Heart left ventricle (tissue), 13 donors: Measurements from ENCODE around the gene CCT2.

Source experiments
- POLR2A ChIP-seq, 2 donors: fragments of 450-650 bp; IDR thresholded peaks; one replicate each; pipeline ENCODE4 v1.6.1; 2017; ENCODE audit warnings: antibody characterized with exemption in 2 of 2, mild to moderate bottlenecking in 2 of 2, moderate library complexity in 2 of 2
- TF ChIP-seq, protein P1 (sequence below), 12 donors: fragments of 200-600 bp; sonication (generic) in 4 of 12; IDR thresholded peaks; one replicate each; pipeline versions ENCODE4 v1.5.0 to v1.8.0; 2018 to 2022; ENCODE audit warnings: antibody characterized with exemption in 12 of 12, mild to moderate bottlenecking in 5 of 12
- donor health status: ischemic (EF 13 %, LVEDD 7.1; RV severe dilation, severe dysfunction).
- donor health status: DM: no; HTN: yes; CAD: no.
- donor health status: DM: no; HTN: no; CAD: no.
- donor health status: ischemic (EF 25% LVEDD 6.9; RV normal size, moderate dysfunction).
- donor health status: ischemic (EF 25% LVEDD 5.7; RV mildly dilated, moderate dysfunction).
- donor health status: ischemic (EF 35%, LVEDD 5.7; RV mildly dilated, moderate dysfunction).
- donor health status: nonischemic (EF 11% LVEDD 7.7; RV severe dilation, severe dysfunction).
- donor health status: DM: yes; HTN: yes; CAD: no.
- donor health status: PGD.
- donor health status: ischemic (EF 29% LVEDD 5.4; RV normal size, mild dysfunction).
- donor health status: nonischemic (EF 23%, LVEDD 6.1; RV moderate dilation, normal function).

DNA sequence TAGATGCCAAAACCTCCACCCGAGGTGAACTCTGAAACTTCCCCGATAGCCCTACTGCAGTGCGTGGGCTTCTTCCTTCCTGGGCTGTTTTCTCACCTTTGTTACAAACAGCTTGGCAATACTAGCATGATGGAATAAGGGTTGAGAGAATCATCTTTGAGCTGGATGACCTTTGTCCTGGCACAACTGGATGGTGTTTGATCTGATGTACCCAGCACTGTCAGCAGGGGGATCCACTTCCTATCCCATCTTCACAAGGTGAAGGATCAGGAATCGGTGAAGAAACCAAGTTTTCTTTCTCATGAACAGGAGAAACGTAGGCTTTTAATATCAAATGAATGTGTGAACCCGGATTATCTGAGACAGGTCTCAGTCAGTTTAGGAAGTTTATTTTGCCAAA is 44.9 kb downstream of the CCT2 start:
- TF ChIP-seq, protein P1, sequence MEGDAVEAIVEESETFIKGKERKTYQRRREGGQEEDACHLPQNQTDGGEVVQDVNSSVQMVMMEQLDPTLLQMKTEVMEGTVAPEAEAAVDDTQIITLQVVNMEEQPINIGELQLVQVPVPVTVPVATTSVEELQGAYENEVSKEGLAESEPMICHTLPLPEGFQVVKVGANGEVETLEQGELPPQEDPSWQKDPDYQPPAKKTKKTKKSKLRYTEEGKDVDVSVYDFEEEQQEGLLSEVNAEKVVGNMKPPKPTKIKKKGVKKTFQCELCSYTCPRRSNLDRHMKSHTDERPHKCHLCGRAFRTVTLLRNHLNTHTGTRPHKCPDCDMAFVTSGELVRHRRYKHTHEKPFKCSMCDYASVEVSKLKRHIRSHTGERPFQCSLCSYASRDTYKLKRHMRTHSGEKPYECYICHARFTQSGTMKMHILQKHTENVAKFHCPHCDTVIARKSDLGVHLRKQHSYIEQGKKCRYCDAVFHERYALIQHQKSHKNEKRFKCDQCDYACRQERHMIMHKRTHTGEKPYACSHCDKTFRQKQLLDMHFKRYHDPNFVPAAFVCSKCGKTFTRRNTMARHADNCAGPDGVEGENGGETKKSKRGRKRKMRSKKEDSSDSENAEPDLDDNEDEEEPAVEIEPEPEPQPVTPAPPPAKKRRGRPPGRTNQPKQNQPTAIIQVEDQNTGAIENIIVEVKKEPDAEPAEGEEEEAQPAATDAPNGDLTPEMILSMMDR (IDR thresholded peaks at IDR 0.05), result peak in 1 of 12 donors; percentile 8
- TF ChIP-seq POLR2A (IDR thresholded peaks at IDR 0.05), result no peak
